Testis (tissue), 3 donors: Measurements from ENCODE around the gene IL6. TPM values are rescaled to one million over a fixed set of nuclear protein-coding genes. Genes with fewer than 3 reads are reported as not detected.

Experiments
- DNase-seq: peaks from one replicate; pipeline ENCODE4 v3.0.0-alpha.2; 2019
- H3K27ac ChIP-seq, 2 donors: fragments of 200-600 bp; sonication (generic); one replicate each; pipeline ENCODE4 v1.5.1; 2019
- H3K27me3 ChIP-seq: fragments of 200-600 bp; sonication (generic); one replicate; pipeline ENCODE4 v1.5.1; 2019
- H3K36me3 ChIP-seq: fragments of 200-600 bp; sonication (generic); one replicate; pipeline ENCODE4 v1.5.1; 2017; ENCODE audit warnings: low read depth; ENCODE audit errors: missing control alignments
- H3K4me1 ChIP-seq: fragments of 200-600 bp; sonication (generic); one replicate; pipeline ENCODE4 v1.5.1; 2019
- H3K4me3 ChIP-seq, 2 donors: fragments of 200-600 bp; sonication (generic); one replicate each; pipeline ENCODE4 v1.5.1; 2017 to 2019
- H3K9me3 ChIP-seq: fragments of 200-600 bp; sonication (generic); one replicate; pipeline ENCODE4 v1.5.1; 2017
- CTCF ChIP-seq, 3 experiments: fragments of 450-650 bp in 2 of 3; fragments of 200-600 bp in 1 of 3; sonication (generic) in 1 of 3; IDR thresholded peaks; one replicate each; pipeline ENCODE4 v1.5.1; 2016 to 2019; ENCODE audit warnings: antibody characterized with exemption in 3 of 3, mild to moderate bottlenecking in 2 of 3, moderate library complexity in 1 of 3
- POLR2A ChIP-seq: fragments of 450-650 bp; IDR thresholded peaks from one replicate; pipeline ENCODE4 v1.6.1; 2017; ENCODE audit warnings: antibody characterized with exemption, mild to moderate bottlenecking, moderate library complexity
- WGBS, 2 donors: methylation state at CpG; one replicate each; pipeline ENCODE4 v1.1.5; 2018; 5-methylcytosine and 5-hydroxymethylcytosine counted together
- intact Hi-C: fragments of 100-400 bp; cut with DNase I; formaldehyde crosslinking; loops from one replicate; pipeline ENCODE4 v1.15.1; 2023; ENCODE audit warnings: low total_unique reads
- polyA plus RNA-seq: library from polyadenylated mRNA; stranded (reverse); fragments of 350-450 nt; fragmentation: Illumina TruSeq; extraction: RNeasy Lipid Tissue Mini Kit (QIAGEN cat#74804); gene quantifications from one replicate; pipeline ENCODE4 v1.2.3, GENCODE V29; 2014; ENCODE audit warnings: low read depth, low replicate concordance; ENCODE audit not compliant: insufficient read depth
- total RNA-seq, 2 donors: library from RNA; depleted of rRNA; stranded (reverse); fragments of >200 nt; gene quantifications; one replicate each; pipeline ENCODE4 v1.2.3, GENCODE V29; 2016

IL6 gene
- total and polyA plus RNA-seq, 3 donors from 2014 or later = 0.47 TPM; not detected in 2

- Histone ChIP-seq H3K36me3 (no peaks in the 10 kb centered on the region), H3K27me3 (no peaks in the 10 kb centered on the region), H3K4me1 (peaks cover 6% of the 10 kb centered on the region), H3K27ac (no peak overlapping the region), H3K9me3 (no peaks in the 10 kb centered on the region), H3K4me3 (no peak overlapping the region)
- intact Hi-C loops = no loop called here
- TF ChIP-seq CTCF (IDR thresholded peaks at IDR 0.05) (no peak), POLR2A (no peak)
- 86 to 93% methylated on average over 2 of the region's 2 CpGs for WGBS, 2 donors
- no peak for DNase-seq
These were observed 4.8 kb downstream of the IL6 start for GRCh38 chr7:22731766-22732165.

- Histone ChIP-seq H3K27ac (no peak overlapping the region), H3K4me3 (no peak overlapping the region), H3K36me3 (no peaks in the 10 kb centered on the region), H3K9me3 (no peaks in the 10 kb centered on the region), H3K4me1 (no peaks in the 10 kb centered on the region), H3K27me3 (no peaks in the 10 kb centered on the region)
- WGBS, 2 donors = 78 to 92% methylated on average over 4 of the region's 4 CpGs
- intact Hi-C loops = no loop called here
- TF ChIP-seq CTCF (IDR thresholded peaks at IDR 0.05) (no peak), POLR2A (no peak)
- DNase-seq = no peak
These were observed 5.6 kb downstream of the IL6 start for GRCh38 chr7:22732556-22733126.

- DNase-seq = no peak
- Histone ChIP-seq H3K9me3 (no peaks in the 10 kb centered on the region), H3K36me3 (no peaks in the 10 kb centered on the region), H3K27ac (no peak overlapping the region), H3K4me3 (no peak overlapping the region), H3K27me3 (no peaks in the 10 kb centered on the region), H3K4me1 (no peaks in the 10 kb centered on the region)
- 90 to 94% methylated on average over 6 of the region's 6 CpGs for WGBS, 2 donors
- intact Hi-C loops = no loop called here
- no peak for TF ChIP-seq POLR2A
- TF ChIP-seq CTCF (IDR thresholded peaks at IDR 0.05) = no peak
These were observed 6.8 kb downstream of the IL6 start for GRCh38 chr7:22733761-22734160.

GRCh38 chr7:22743014-22743413 lies 16.0 kb downstream of the IL6 start:
- Histone ChIP-seq H3K4me1 (no peaks in the 10 kb centered on the region), H3K27ac (no peak overlapping the region), H3K27me3 (no peaks in the 10 kb centered on the region), H3K9me3 (no peaks in the 10 kb centered on the region), H3K36me3 (no peaks in the 10 kb centered on the region), H3K4me3 (no peak overlapping the region)
- no peak for DNase-seq
- WGBS, 2 donors = 80 to 94% methylated on average over 4 of the region's 4 CpGs
- TF ChIP-seq CTCF (IDR thresholded peaks at IDR 0.05) = no peak
- no peak for TF ChIP-seq POLR2A
- intact Hi-C loops = no loop called here

GRCh38 chr7:22751341-22751740 lies 24.3 kb downstream of the IL6 start:
- 42 to 92% methylated on average over 1 of the region's 1 CpG for WGBS, 2 donors
- no peaks in the 10 kb centered on the region for H3K36me3 ChIP-seq
- no peak overlapping the region for H3K27ac ChIP-seq
- no peak for TF ChIP-seq POLR2A
- TF ChIP-seq CTCF (IDR thresholded peaks at IDR 0.05) = no peak
- H3K9me3 ChIP-seq = no peaks in the 10 kb centered on the region
- no peaks in the 10 kb centered on the region for H3K27me3 ChIP-seq
- no peak for DNase-seq
- intact Hi-C loops = no loop called here
- H3K4me1 ChIP-seq = no peaks in the 10 kb centered on the region
- no peak overlapping the region for H3K4me3 ChIP-seq
